Calu3 (cell line): ENCODE measurements around the gene SMS. TPM values are rescaled to one million over a fixed set of nuclear protein-coding genes. Genes with fewer than 3 reads are reported as not detected.

Source experiments
- BruUV-seq: library from RNA; stranded (reverse); fragments of 400-500 nt; replicated peaks from 2 replicates; lab custom pipeline; 2021; lab: Mats Ljungman, UMichigan
- CTCF ChIA-PET: fragments of 300-600 bp; sonication (Branson Sonifier 250); formaldehyde crosslinking; loops from one replicate; lab custom pipeline; 2022; ENCODE audit warnings: antibody characterized with exemption; lab: Charles Lee
- DNase-seq: peaks from one replicate; pipeline ENCODE4 v3.0.0; 2022
- H3K27ac Mint-ChIP-seq: one replicate; pipeline ENCODE4 v1.8.0; 2022; ENCODE audit warnings: mixed read lengths; ENCODE audit not compliant: unreplicated experiment
- H3K27me3 Mint-ChIP-seq: one replicate; pipeline ENCODE4 v1.8.0; 2022; ENCODE audit warnings: mixed read lengths; ENCODE audit not compliant: unreplicated experiment
- H3K36me3 Mint-ChIP-seq: one replicate; pipeline ENCODE4 v1.8.0; 2022; ENCODE audit warnings: mild to moderate bottlenecking, moderate library complexity, mixed read lengths; ENCODE audit not compliant: insufficient read depth, unreplicated experiment
- H3K4me1 Mint-ChIP-seq: one replicate; pipeline ENCODE4 v1.8.0; 2022; ENCODE audit warnings: mild to moderate bottlenecking, low read depth, mixed read lengths; ENCODE audit not compliant: unreplicated experiment
- H3K4me3 Mint-ChIP-seq: one replicate; pipeline ENCODE4 v1.8.0; 2022; ENCODE audit warnings: mild to moderate bottlenecking, low read depth, moderate library complexity, mixed read lengths; ENCODE audit not compliant: unreplicated experiment
- H3K9me3 Mint-ChIP-seq: one replicate; pipeline ENCODE4 v1.8.0; 2022; ENCODE audit warnings: low read depth, mixed read lengths; ENCODE audit not compliant: unreplicated experiment
- CTCF ChIP-seq: fragments of 200-600 bp; IDR thresholded peaks from one replicate; pipeline ENCODE4 v1.8.0; 2022; ENCODE audit warnings: antibody characterized with exemption; ENCODE audit not compliant: unreplicated experiment
- intact Hi-C: fragments of 100-400 bp; cut with micrococcal nuclease; formaldehyde crosslinking; loops from one replicate; pipeline ENCODE4 v1.10.0; 2022; ENCODE audit not compliant: unreplicated experiment
- total RNA-seq: library from RNA; stranded (reverse); gene quantifications from 2 replicates; pipeline ENCODE4 v1.2.3, GENCODE V29; 2022

Gene SMS
- total RNA-seq, 1 experiment from 2014 or later, result 225 TPM

DNA sequence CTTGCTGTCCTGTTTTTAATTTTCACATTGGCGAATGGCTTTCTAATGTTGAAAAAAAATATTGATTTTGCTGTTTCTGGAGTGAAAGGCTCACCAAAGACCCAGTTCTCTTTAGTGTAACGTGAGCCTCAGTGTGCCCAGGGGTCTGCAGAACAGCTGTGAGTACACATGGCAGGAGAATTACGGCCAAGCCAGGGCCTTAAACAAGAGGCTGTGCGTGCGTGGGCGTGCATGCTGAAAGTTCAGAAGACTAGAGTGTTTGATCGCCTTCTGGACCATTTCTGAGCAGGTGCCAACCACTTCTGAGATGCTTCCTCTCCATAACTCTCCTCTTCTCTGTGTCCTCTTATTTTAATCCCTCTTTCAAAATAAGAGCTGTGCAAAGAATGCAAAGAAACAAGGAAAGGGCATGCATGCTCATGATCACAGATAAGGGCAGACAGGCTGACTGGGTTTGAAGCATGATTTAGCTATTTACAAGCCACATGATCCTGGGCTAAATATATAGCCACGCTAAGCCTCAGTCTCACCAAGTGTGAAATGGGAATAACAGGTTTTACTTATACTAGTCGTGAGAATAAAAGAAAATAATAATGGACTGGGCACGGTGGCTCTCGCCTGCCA lies 101.5 kb downstream of the SMS start:
- Mint-ChIP-seq H3K4me3 (no peak overlapping the region), H3K36me3 (no peaks in the 10 kb centered on the region), H3K27ac (no peak overlapping the region), H3K27me3 (no peaks in the 10 kb centered on the region), H3K4me1 (no peaks in the 10 kb centered on the region), H3K9me3 (no peaks in the 10 kb centered on the region)
- CTCF ChIA-PET, result no interaction called here
- BruUV-seq, result no TSS peak
- TF ChIP-seq CTCF, result no peak
- DNase-seq, result no peak
- intact Hi-C loops, result no loop called here

GRCh38 chrX:22043872-22044271 lies 103.4 kb downstream of the SMS start:
- intact Hi-C loops, result no loop called here
- DNase-seq, result no peak
- TF ChIP-seq CTCF, result no peak
- H3K27me3 Mint-ChIP-seq, result no peaks in the 10 kb centered on the region
- no peak overlapping the region for H3K4me3 Mint-ChIP-seq
- no peaks in the 10 kb centered on the region for H3K9me3 Mint-ChIP-seq
- H3K4me1 Mint-ChIP-seq, result no peaks in the 10 kb centered on the region
- CTCF ChIA-PET, result no interaction called here
- no peaks in the 10 kb centered on the region for H3K36me3 Mint-ChIP-seq
- BruUV-seq, result no TSS peak
- H3K27ac Mint-ChIP-seq, result no peak overlapping the region

Other genes starting within 250 kb of the SMS start
- gene SMPX, start 182.6 kb upstream of the SMS start, total RNA-seq, result not detected in 2 replicates
- gene MBTPS2, start 101.1 kb upstream of the SMS start, total RNA-seq, result 27.6 and 29.7 TPM in 2 replicates
- gene YY2, start 84.7 kb upstream of the SMS start, total RNA-seq, result 4.6 and 4.7 TPM in 2 replicates
- 0.57 and 0.66 TPM in 2 replicates for gene PHEX, start 91.6 kb downstream of the SMS start, total RNA-seq